Measurements from ENCODE around the gene ROBO1.

ROBO1 gene

DNA sequence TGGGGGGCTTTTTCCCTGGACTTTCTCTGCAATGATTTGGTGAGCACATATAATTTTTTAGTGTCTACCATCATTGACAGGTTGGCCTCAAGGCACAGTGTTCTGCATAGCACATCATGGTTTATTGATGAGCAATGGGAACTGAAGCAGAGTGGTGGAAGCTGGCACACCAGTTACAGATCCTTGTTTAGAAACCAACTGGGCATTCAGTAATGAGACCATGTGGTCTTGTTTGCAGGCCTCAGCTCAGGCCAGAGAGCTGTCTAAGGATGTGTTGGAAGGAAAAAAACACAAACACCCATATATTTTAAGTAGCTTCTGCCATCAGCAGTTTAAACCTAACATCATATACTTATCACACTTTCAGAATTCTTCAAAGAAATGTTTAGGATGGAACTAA lies 610.6 kb downstream of the ROBO1 start:
- DNase-seq, result no peak
- TF ChIP-seq GATA1 (IDR thresholded peaks at IDR 0.05; ENCODE audit: low read depth, low read length) (no peak), POLR2A (IDR thresholded peaks at IDR 0.05; ENCODE audit: low read length) (no peak)

GRCh38 chr3:79154865-79155264 lies 612.9 kb downstream of the ROBO1 start:
- no peak for DNase-seq
- TF ChIP-seq GATA1 (IDR thresholded peaks at IDR 0.05; ENCODE audit: low read depth, low read length) (no peak), POLR2A (IDR thresholded peaks at IDR 0.05; ENCODE audit: low read length) (no peak)

GRCh38 chr3:79148786-79149185 lies 619.0 kb downstream of the ROBO1 start:
- DNase-seq, result no peak
- TF ChIP-seq GATA1 (IDR thresholded peaks at IDR 0.05; ENCODE audit: low read depth, low read length) (no peak), POLR2A (IDR thresholded peaks at IDR 0.05; ENCODE audit: low read length) (no peak)

GRCh38 chr3:79146024-79146423 lies 621.8 kb downstream of the ROBO1 start:
- DNase-seq, result no peak
- no peak for TF ChIP-seq GATA1 (IDR thresholded peaks at IDR 0.05; ENCODE audit: low read depth, low read length)

DNA sequence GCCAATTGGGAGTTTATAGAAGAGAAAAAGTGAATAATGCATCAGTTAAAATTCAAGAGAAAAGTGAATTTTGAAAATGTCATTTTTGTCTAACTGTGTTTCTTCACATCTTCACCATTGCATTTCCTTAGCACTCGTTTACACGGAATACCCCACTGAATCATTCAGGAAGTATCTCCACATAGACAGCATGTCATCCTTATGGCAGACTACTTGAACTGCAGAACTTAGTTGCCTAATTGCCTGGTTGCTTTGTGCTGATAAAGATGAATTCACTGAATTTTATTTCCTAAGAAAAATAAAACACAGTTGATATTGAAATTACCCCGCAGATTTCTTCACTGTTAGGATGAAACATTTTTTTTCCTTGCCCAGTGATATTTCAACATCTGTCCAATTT lies 627.1 kb downstream of the ROBO1 start:
- TF ChIP-seq POLR2A (IDR thresholded peaks at IDR 0.05; ENCODE audit: low read length) (no peak), GATA1 (IDR thresholded peaks at IDR 0.05; ENCODE audit: low read depth, low read length) (no peak)
- no peak for DNase-seq

- no peak for DNase-seq
- TF ChIP-seq POLR2A (IDR thresholded peaks at IDR 0.05; ENCODE audit: low read length) (no peak), GATA1 (IDR thresholded peaks at IDR 0.05; ENCODE audit: low read depth, low read length) (no peak)
These were observed 628.3 kb downstream of the ROBO1 start for GRCh38 chr3:79139395-79140068.

- no peak for TF ChIP-seq POLR2A (IDR thresholded peaks at IDR 0.05; ENCODE audit: low read length)
- no peak for TF ChIP-seq GATA1 (IDR thresholded peaks at IDR 0.05; ENCODE audit: low read depth, low read length)
- no peak for DNase-seq
These were observed 642.3 kb downstream of the ROBO1 start for GRCh38 chr3:79125313-79125984.

DNA sequence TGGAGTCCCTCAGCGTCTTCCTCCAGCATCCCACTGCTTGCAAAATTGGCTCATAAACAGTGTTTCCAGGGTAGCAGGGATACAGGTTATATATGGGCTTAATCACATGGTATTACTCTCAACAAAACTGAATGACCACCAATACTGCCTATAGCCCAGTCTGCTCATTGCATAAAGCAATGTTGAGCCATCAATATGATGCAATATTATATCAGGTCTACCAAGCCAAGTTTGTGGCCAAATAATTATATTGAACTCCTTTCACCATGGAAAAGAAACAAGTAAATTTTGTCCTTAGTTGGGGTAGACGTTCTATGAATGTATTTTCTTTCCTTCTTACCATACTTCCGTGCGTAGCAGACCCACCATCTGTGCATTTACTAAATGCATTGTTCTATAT lies 652.3 kb downstream of the ROBO1 start:
- DNase-seq, result no peak
- TF ChIP-seq POLR2A (IDR thresholded peaks at IDR 0.05; ENCODE audit: low read length) (no peak), GATA1 (IDR thresholded peaks at IDR 0.05; ENCODE audit: low read depth, low read length) (no peak)

DNA sequence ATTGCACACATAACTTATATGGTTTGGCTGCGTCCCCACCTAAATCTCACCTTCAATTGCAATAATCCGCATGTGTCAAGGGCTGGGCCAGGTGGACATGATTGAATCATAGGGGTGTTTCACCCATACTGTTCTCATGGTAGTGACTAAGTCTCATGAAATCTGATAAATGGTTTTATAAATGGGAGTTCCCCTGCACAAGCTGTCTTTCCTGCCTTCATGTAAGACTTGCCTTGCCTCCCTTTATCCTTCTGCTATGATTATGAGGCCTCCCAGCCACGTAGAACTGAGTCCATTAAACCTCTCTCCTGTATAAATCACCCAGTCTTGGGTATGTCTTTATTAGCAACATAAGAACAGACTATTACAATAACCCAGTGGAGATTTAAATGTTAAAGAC lies 653.9 kb downstream of the ROBO1 start:
- DNase-seq, result no peak
- TF ChIP-seq POLR2A (IDR thresholded peaks at IDR 0.05; ENCODE audit: low read length) (no peak), GATA1 (IDR thresholded peaks at IDR 0.05; ENCODE audit: low read depth, low read length) (no peak)

DNA sequence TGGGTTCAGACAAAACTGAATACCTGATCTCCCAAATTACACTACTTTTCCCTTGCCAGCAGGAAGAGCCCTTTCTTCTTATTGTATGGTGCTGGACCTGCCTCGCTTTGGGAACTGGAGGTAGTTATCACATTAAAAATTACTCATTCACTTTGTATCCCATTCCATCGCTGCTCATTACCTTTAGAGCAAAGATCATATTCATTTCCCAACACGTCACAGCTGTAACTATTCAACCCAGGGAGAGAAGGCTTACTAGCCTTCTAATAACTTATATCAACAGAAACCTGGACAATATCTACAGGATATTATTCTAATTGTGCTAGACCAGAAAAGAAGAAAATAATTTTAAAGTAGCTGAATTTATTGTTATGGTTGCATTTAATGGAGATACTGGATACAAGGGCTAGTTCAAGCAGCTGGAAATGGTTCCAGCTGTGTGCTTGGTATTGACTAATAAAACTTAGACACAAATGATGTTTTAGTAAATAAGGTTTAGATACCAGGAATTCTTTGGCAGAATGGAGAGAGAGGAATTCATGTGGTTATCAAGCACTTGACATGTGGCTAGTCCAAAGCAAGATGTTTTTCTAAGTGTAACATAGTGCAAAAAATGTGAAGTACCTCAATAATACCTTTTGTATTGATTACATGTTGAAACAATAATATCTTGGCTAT lies 656.3 kb downstream of the ROBO1 start:
- no peak for DNase-seq
- TF ChIP-seq POLR2A (IDR thresholded peaks at IDR 0.05; ENCODE audit: low read length) (no peak), GATA1 (IDR thresholded peaks at IDR 0.05; ENCODE audit: low read depth, low read length) (no peak)

GRCh38 chr3:79109754-79110153 lies 658.0 kb downstream of the ROBO1 start:
- DNase-seq, result no peak
- TF ChIP-seq POLR2A (IDR thresholded peaks at IDR 0.05; ENCODE audit: low read length) (no peak), GATA1 (IDR thresholded peaks at IDR 0.05; ENCODE audit: low read depth, low read length) (no peak)

GRCh38 chr3:79103307-79103706 lies 664.5 kb downstream of the ROBO1 start:
- DNase-seq, result no peak
- TF ChIP-seq GATA1 (IDR thresholded peaks at IDR 0.05; ENCODE audit: low read depth, low read length) (no peak), POLR2A (IDR thresholded peaks at IDR 0.05; ENCODE audit: low read length) (no peak)

DNA sequence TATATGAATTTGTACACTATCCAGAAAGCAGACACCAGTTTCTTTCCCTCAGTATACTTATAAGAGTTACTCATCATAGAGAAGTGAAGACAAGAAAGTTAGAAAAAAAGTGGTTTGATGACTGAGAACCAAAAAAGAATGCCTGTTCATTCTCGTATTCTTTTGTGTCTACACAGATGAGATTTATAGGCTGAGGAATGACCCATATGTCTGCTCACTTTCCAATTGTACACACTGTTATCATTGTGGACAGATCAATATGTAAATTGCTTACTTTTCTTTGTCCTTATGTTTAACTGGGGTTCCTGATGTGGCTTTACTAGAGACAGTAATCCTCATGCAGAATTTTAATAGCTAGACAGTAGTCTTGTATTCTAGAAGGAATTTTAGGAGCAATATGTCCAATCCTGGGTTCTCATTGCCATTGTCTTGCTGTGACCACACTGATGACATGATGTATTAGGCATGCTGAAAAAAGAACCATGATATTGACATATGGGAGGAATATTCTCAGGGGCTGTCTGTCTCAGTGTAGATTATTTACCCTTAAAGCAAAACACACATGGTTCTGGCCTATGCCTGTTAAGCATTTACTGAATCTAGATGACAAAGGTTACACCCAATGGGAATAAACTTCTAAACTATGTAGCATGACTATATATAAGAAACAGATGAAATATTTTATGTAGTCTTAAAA lies 669.7 kb downstream of the ROBO1 start:
- no peak for DNase-seq

DNA sequence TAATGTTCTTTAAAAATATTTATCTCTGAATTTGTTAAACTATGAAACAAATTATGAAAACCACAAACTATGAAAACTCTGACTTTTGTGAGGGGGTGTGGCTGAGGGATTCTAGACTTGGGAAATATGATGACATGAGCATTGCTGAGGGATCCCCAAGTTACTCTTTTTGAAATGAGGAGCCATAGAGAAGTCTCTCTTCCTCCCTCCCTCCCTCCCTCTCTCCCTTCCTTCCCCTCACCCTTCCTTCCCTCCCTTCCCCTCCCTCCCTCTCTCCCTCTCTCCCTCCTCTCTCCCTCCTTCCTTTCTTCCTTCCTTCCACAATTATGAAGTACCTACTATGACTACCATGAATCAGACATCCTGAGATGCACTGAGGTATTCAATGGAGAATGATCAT lies 673.1 kb downstream of the ROBO1 start:
- TF ChIP-seq GATA1 (IDR thresholded peaks at IDR 0.05; ENCODE audit: low read depth, low read length), result no peak
- no peak for TF ChIP-seq POLR2A (IDR thresholded peaks at IDR 0.05; ENCODE audit: low read length)
- no peak for DNase-seq

More for the DNA sequence above, 669.7 kb downstream of the ROBO1 start:
- no peak for TF ChIP-seq POLR2A (IDR thresholded peaks at IDR 0.05; ENCODE audit: low read length)
- no peak for TF ChIP-seq GATA1 (IDR thresholded peaks at IDR 0.05; ENCODE audit: low read depth, low read length)
